Daoy (cell line): ENCODE data around the gene MARVELD1. TPM values are rescaled to one million over a fixed set of nuclear protein-coding genes. Genes with fewer than 3 reads are reported as not detected.
"Not testable (repeated sequence)": the region's sequence is repeated elsewhere in the genome, so short reads cannot be mapped to it uniquely, and the experiment has no call there.

Source experiments
- DNase-seq: peaks from one replicate; pipeline ENCODE4 v3.0.0-alpha.2; 2015; ENCODE audit warnings: low read depth
- total RNA-seq: library from RNA; depleted of rRNA; stranded (reverse); fragments of >200 nt; shearing (Covaris generic); gene quantifications from 2 replicates; pipeline ENCODE4 v1.2.3, GENCODE V29; 2014; rRNA removed

MARVELD1 gene
- total RNA-seq = 9.9 and 16.8 TPM in 2 replicates

- peak; percentile 82 for DNase-seq
These were observed at the start of gene MARVELD1 for GRCh38 chr10:97713339-97713825. Gene MARVELD1, plus strand, starts transcription at chr10:97713730. Its CDS starts 147 bp downstream, at chr10:97713877.

GRCh38 chr10:97664282-97664850 is 49.2 kb upstream of the MARVELD1 start:
- no peak for DNase-seq

GRCh38 chr10:97666992-97667391 is 46.5 kb upstream of the MARVELD1 start:
- no peak for DNase-seq

GRCh38 chr10:97667463-97667862 is 46.1 kb upstream of the MARVELD1 start:
- DNase-seq = no peak

- DNase-seq = no peak
These were observed 44.0 kb upstream of the MARVELD1 start for GRCh38 chr10:97669571-97669970.

- peak; percentile 19 for DNase-seq
These were observed 39.6 kb upstream of the MARVELD1 start for GRCh38 chr10:97673736-97674525.

GRCh38 chr10:97675222-97675621 is 38.3 kb upstream of the MARVELD1 start:
- DNase-seq = no peak

GRCh38 chr10:97676770-97677581 is 36.6 kb upstream of the MARVELD1 start:
- DNase-seq = peak; percentile 45

GRCh38 chr10:97679594-97679993 is 33.9 kb upstream of the MARVELD1 start:
- DNase-seq = no peak

GRCh38 chr10:97682042-97682441 is 31.5 kb upstream of the MARVELD1 start:
- DNase-seq = no peak

- peak; percentile 40 for DNase-seq
These were observed 29.8 kb upstream of the MARVELD1 start for GRCh38 chr10:97683556-97684367.

- DNase-seq = not testable (repeated sequence)
These were observed 29.2 kb upstream of the MARVELD1 start for GRCh38 chr10:97684368-97684713.

- no peak for DNase-seq
These were observed 28.6 kb upstream of the MARVELD1 start for GRCh38 chr10:97684866-97685394.

- peak; percentile 58 for DNase-seq
These were observed 28.1 kb upstream of the MARVELD1 start for GRCh38 chr10:97685395-97685958.

GRCh38 chr10:97686301-97686961 is 27.1 kb upstream of the MARVELD1 start:
- no peak for DNase-seq

- DNase-seq = peak; percentile 97
These were observed 26.4 kb upstream of the MARVELD1 start, which contains the start of gene AVPI1 for GRCh38 chr10:97686962-97687784. Gene AVPI1, minus strand, starts transcription at chr10:97687241. Its CDS starts 7,336 bp downstream, at chr10:97679905.

GRCh38 chr10:97687785-97688781 is 25.4 kb upstream of the MARVELD1 start:
- no peak for DNase-seq

GRCh38 chr10:97689559-97690020 is 23.9 kb upstream of the MARVELD1 start:
- DNase-seq = peak; percentile 91
